ENCODE data around the gene PI4KA.

GRCh38 chr22:20818471-20818870, 40.1 kb downstream of the PI4KA start:
- TF ChIP-seq PATZ1 (CRISPR knock-in tag; IDR thresholded peaks at IDR 0.05; ENCODE audit: borderline replicate concordance) (no peak), ZNF565 (CRISPR knock-in tag; conservative IDR thresholded peaks at IDR 0.05; ENCODE audit: low read depth) (no peak), ZC3H10 (CRISPR knock-in tag; IDR thresholded peaks at IDR 0.05) (no peak), ARNTL (CRISPR knock-in tag; IDR thresholded peaks at IDR 0.05; ENCODE audit: borderline replicate concordance, low read depth) (no peak), PPARA (CRISPR knock-in tag; IDR thresholded peaks at IDR 0.05; ENCODE audit: borderline replicate concordance) (no peak), ZNF70 (CRISPR knock-in tag; IDR thresholded peaks at IDR 0.05) (no peak), SNAI2 (CRISPR knock-in tag; IDR thresholded peaks at IDR 0.05) (no peak)
- TF ChIP-seq, protein P1, sequence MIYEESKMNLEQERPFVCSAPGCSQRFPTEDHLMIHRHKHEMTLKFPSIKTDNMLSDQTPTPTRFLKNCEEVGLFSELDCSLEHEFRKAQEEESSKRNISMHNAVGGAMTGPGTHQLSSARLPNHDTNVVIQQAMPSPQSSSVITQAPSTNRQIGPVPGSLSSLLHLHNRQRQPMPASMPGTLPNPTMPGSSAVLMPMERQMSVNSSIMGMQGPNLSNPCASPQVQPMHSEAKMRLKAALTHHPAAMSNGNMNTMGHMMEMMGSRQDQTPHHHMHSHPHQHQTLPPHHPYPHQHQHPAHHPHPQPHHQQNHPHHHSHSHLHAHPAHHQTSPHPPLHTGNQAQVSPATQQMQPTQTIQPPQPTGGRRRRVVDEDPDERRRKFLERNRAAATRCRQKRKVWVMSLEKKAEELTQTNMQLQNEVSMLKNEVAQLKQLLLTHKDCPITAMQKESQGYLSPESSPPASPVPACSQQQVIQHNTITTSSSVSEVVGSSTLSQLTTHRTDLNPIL (CRISPR knock-in tag; IDR thresholded peaks at IDR 0.05; ENCODE audit: low read depth) = no peak
- TF ChIP-seq, protein P2, sequence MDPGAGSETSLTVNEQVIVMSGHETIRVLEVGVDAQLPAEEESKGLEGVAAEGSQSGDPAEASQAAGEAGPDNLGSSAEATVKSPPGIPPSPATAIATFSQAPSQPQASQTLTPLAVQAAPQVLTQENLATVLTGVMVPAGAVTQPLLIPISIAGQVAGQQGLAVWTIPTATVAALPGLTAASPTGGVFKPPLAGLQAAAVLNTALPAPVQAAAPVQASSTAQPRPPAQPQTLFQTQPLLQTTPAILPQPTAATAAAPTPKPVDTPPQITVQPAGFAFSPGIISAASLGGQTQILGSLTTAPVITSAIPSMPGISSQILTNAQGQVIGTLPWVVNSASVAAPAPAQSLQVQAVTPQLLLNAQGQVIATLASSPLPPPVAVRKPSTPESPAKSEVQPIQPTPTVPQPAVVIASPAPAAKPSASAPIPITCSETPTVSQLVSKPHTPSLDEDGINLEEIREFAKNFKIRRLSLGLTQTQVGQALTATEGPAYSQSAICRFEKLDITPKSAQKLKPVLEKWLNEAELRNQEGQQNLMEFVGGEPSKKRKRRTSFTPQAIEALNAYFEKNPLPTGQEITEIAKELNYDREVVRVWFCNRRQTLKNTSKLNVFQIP (CRISPR knock-in tag; IDR thresholded peaks at IDR 0.05; ENCODE audit: borderline replicate concordance, low read depth) = no peak

Measured in SK-N-SH treated with all-trans-retinoic acid at 6 μM for 48 hours (cell line).